Activated T-cell treated with anti-CD3 and anti-CD28 coated beads, Interleukin-2, amount 50 U/mL, for 4 hours (primary cell): ENCODE measurements around the gene TRMT10B. TPM values are rescaled to one million over a fixed set of nuclear protein-coding genes. Genes with fewer than 3 reads are reported as not detected.
"Not testable (repeated sequence)": the region's sequence is repeated elsewhere in the genome, so short reads cannot be mapped to it uniquely, and the experiment has no call there.

Experiments
- ATAC-seq, 2 donors: fragments of 200-7000 bp; cut with Tn5 transposase; one replicate each; pipeline ENCODE4 v1.10.0; 2021
- DNase-seq: peaks from one replicate; pipeline ENCODE4 v3.0.0-alpha.2; 2020
- H3K27me3 Mint-ChIP-seq: one replicate; pipeline ENCODE4 v1.8.0; 2021; ENCODE audit warnings: low read depth, mixed read lengths
- H3K36me3 Mint-ChIP-seq: one replicate; pipeline ENCODE4 v1.8.0; 2022; ENCODE audit warnings: mixed read lengths; ENCODE audit not compliant: insufficient read depth
- H3K4me1 Mint-ChIP-seq: one replicate; pipeline ENCODE4 v1.8.0; 2021; ENCODE audit warnings: low read depth, mixed read lengths
- H3K4me3 Mint-ChIP-seq: one replicate; pipeline ENCODE4 v1.8.0; 2021; ENCODE audit warnings: mild to moderate bottlenecking, moderate library complexity, mixed read lengths
- H3K9me3 Mint-ChIP-seq: one replicate; pipeline ENCODE4 v1.8.0; 2021; ENCODE audit warnings: mixed read lengths
- total RNA-seq, 3 donors: library from RNA; stranded (reverse); gene quantifications; one replicate each; pipeline ENCODE4 v1.2.1, GENCODE V29; 2021

TRMT10B gene
- total RNA-seq, 3 donors from 2014 or later: 8.5 to 9.7 (median 8.7) TPM

DNA sequence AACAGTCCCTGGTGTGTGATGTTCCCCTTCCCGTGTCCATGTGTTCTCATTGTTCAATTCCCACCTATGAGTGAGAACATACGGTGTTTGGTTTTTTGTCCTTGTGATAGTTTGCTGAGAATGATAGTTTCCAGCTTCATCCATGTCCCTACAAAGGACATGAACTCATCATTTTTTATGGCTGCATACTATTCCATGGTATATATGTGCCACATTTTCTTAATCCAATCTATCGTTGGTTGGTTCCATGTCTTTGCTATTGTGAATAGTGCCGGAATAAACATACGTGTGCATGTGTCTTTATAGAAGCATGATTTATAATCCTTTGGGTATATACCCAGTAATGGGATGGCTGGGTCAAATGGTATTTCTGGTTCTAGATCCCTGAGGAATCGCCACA lies 11.7 kb downstream of the TRMT10B start:
- not testable (repeated sequence) for ATAC-seq, H3K4me3 Mint-ChIP-seq, H3K9me3 Mint-ChIP-seq, DNase-seq, H3K27me3 Mint-ChIP-seq, H3K4me1 Mint-ChIP-seq
- H3K36me3 Mint-ChIP-seq: peaks cover 30% of the 10 kb centered on the region

DNA sequence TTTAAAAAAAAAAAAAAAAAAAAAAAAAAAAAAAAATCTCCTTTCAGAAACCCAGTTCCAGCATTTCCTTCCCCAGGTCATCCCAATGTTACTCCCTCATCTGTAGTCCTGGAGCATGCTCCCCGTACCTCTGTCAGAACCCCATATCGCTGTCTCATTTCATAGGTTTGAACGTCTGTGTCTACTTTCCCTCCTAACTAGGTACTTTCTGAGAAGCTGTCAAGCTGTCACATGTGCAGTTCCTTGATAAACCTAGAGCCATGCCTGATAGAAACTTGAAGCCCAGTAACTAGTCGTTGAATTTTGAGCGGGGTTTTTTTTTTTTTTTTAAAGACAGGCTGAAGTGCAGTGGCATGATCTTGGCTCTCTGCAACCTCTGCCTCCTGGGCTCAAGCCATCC lies 15.7 kb downstream of the TRMT10B start:
- Mint-ChIP-seq H3K27me3 (no peaks in the 10 kb centered on the region), H3K9me3 (no peaks in the 10 kb centered on the region), H3K36me3 (peaks cover 21% of the 10 kb centered on the region), H3K4me3 (no peak overlapping the region), H3K4me1 (peaks cover 6% of the 10 kb centered on the region)
- no peak for DNase-seq
- no peak for ATAC-seq

- Mint-ChIP-seq H3K4me1 (peaks cover 6% of the 10 kb centered on the region), H3K9me3 (no peaks in the 10 kb centered on the region), H3K36me3 (peaks cover 19% of the 10 kb centered on the region), H3K4me3 (no peak overlapping the region), H3K27me3 (no peaks in the 10 kb centered on the region)
- DNase-seq (no peak), ATAC-seq (no peak)
These were observed 16.4 kb downstream of the TRMT10B start for GRCh38 chr9:37769995-37770394.

GRCh38 chr9:37775216-37775919 lies 21.8 kb downstream of the TRMT10B start:
- Mint-ChIP-seq H3K36me3 (peaks cover 16% of the 10 kb centered on the region), H3K4me3 (no peak overlapping the region), H3K9me3 (no peaks in the 10 kb centered on the region), H3K27me3 (no peaks in the 10 kb centered on the region), H3K4me1 (no peaks in the 10 kb centered on the region)
- ATAC-seq: no peak
- DNase-seq: no peak

DNA sequence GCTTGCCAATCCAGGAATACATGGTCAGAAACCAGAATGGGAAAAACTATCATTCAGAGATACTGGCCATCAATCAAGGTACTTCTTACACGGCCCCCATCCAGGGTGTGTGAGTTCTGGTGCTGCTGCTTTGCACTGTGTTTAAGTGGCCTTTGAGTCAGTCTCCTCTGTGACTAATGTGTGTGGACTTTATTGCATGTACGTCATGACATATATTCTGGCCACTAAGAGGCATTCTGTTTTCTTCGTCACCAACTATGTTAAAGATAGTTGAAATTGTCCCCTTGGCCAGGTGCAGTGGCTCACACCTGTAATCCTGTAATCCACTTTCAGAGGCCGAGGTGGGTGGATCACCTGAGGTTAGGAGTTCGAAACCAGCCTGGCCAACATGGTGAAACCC lies 22.7 kb downstream of the TRMT10B start:
- H3K9me3 Mint-ChIP-seq: no peaks in the 10 kb centered on the region
- no peaks in the 10 kb centered on the region for H3K27me3 Mint-ChIP-seq
- H3K36me3 Mint-ChIP-seq: peaks cover 23% of the 10 kb centered on the region
- DNase-seq (no peak), ATAC-seq (no peak)
- no peak overlapping the region for H3K4me3 Mint-ChIP-seq
- peaks cover under 1% of the 10 kb centered on the region for H3K4me1 Mint-ChIP-seq

DNA sequence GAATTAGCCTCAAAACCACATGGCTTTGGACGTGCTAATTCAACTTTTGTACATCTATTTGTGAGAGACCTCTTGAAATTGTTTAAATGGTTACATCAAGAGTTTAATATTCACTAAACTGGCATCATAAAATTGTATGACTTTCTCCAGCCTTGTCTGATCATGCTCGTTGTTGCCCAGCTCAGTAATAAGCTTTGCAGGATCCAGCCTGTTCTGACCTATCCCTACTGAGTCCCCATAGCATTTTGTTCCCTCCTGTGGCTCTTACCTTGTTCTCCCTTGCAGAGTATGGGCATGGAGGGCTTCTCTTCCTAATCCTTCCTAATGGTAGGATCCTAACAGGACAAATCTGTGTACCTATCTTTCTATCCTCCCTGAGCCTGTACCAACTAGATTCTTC lies 24.9 kb downstream of the TRMT10B start:
- Mint-ChIP-seq H3K36me3 (peaks cover 41% of the 10 kb centered on the region), H3K27me3 (no peaks in the 10 kb centered on the region), H3K4me3 (no peak overlapping the region), H3K9me3 (no peaks in the 10 kb centered on the region), H3K4me1 (peaks cover 19% of the 10 kb centered on the region)
- DNase-seq (no peak), ATAC-seq (no peak)

DNA sequence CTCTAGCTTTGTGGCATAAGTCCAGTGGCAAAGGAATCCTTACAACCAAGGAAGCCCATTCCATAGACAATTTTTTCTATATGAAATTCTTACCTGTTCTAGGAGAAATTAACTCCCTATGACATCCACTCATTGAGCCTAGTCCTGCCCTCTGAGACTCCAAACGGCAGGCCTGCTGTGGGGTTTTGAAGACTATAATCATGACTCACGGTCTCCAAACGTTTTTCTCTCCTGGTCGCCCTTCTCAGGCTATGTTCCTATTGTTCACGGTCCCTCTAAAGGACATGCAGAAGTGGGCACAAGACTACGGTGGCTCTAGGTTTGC lies 30.6 kb downstream of the TRMT10B start:
- Mint-ChIP-seq H3K4me1 (peaks cover 33% of the 10 kb centered on the region), H3K27me3 (no peaks in the 10 kb centered on the region), H3K4me3 (peak overlapping the region; percentile 99), H3K9me3 (no peaks in the 10 kb centered on the region), H3K36me3 (peaks cover 31% of the 10 kb centered on the region)
- DNase-seq (no peak), ATAC-seq (peak; percentile 25 to 26)

GRCh38 chr9:37784616-37785483 lies 31.2 kb downstream of the TRMT10B start, which contains the start of gene EXOSC3:
EXOSC3 (minus strand) TSS chr9:37785064; CDS start chr9:37785044, 20 bp downstream.
- DNase-seq: peak; percentile 74
- no peaks in the 10 kb centered on the region for H3K27me3 Mint-ChIP-seq
- peaks cover 33% of the 10 kb centered on the region for H3K4me1 Mint-ChIP-seq
- no peaks in the 10 kb centered on the region for H3K9me3 Mint-ChIP-seq
- ATAC-seq: peak; percentile 91 to 93
- H3K4me3 Mint-ChIP-seq: peak within 1 kb of the TSS; percentile 99
- H3K36me3 Mint-ChIP-seq: peaks cover 31% of the 10 kb centered on the region

- ATAC-seq: no peak
- Mint-ChIP-seq H3K4me1 (peaks cover 26% of the 10 kb centered on the region), H3K36me3 (peaks cover 16% of the 10 kb centered on the region), H3K4me3 (no peak overlapping the region), H3K27me3 (no peaks in the 10 kb centered on the region), H3K9me3 (no peaks in the 10 kb centered on the region)
- no peak for DNase-seq
These were observed 33.5 kb downstream of the TRMT10B start for GRCh38 chr9:37787059-37787458.

- Mint-ChIP-seq H3K27me3 (no peaks in the 10 kb centered on the region), H3K9me3 (no peaks in the 10 kb centered on the region), H3K4me3 (no peak overlapping the region), H3K4me1 (peaks cover 15% of the 10 kb centered on the region), H3K36me3 (peaks cover 6% of the 10 kb centered on the region)
- ATAC-seq (no peak), DNase-seq (no peak)
These were observed 34.7 kb downstream of the TRMT10B start for GRCh38 chr9:37788332-37788731.

- H3K36me3 Mint-ChIP-seq: no peaks in the 10 kb centered on the region
- no peaks in the 10 kb centered on the region for H3K27me3 Mint-ChIP-seq
- no peaks in the 10 kb centered on the region for H3K9me3 Mint-ChIP-seq
- H3K4me1 Mint-ChIP-seq: peaks cover 6% of the 10 kb centered on the region
- ATAC-seq (no peak), DNase-seq (no peak)
- H3K4me3 Mint-ChIP-seq: no peak overlapping the region
These were observed 36.5 kb downstream of the TRMT10B start for GRCh38 chr9:37790096-37790495.

GRCh38 chr9:37792122-37792521 lies 38.5 kb downstream of the TRMT10B start:
- H3K27me3 Mint-ChIP-seq: no peaks in the 10 kb centered on the region
- H3K4me3 Mint-ChIP-seq: no peak overlapping the region
- DNase-seq (no peak), ATAC-seq (no peak)
- H3K9me3 Mint-ChIP-seq: no peaks in the 10 kb centered on the region
- H3K36me3 Mint-ChIP-seq: no peaks in the 10 kb centered on the region
- H3K4me1 Mint-ChIP-seq: no peaks in the 10 kb centered on the region

DNA sequence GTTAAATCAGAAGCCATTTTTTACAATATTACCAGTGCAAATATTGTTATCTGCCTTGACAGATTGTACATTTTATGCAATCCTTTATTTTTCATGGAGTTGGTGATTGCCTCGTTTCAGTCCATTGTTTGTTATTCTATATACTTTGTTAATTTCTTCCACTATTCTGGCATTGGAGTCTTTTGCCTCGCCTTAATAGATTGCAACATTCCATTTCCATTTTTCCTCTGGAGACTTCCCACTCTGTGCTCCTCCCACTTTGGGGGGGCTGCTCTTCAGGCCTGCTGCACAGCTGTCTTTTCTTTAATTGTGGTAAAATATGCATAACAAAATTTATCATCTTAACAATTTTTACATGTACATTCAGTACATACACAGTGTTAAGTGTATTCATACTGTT lies 42.6 kb downstream of the TRMT10B start:
- Mint-ChIP-seq H3K4me3 (no peak overlapping the region), H3K9me3 (no peaks in the 10 kb centered on the region), H3K27me3 (no peaks in the 10 kb centered on the region), H3K36me3 (peaks cover 1% of the 10 kb centered on the region), H3K4me1 (peaks cover 14% of the 10 kb centered on the region)
- ATAC-seq (no peak), DNase-seq (no peak)

DNA sequence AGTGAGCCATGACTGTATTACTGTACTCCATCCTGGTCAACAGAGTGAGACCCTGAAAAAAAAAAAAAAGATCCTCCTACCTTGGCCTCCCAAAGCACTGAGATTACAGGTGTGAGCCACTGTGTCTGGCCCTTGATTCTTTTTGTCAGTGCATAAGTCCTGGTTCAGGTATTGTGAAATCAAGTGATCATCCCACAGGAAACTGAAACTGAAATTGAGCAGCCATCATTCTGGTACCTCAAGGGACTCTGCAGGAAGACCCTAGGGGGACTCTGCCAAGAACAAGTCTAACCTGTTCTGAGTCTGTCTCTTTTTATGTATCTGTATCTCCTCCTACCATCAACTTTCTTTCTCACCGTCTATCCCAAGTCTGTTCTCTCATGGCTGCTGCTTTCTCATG lies 45.1 kb downstream of the TRMT10B start:
- Mint-ChIP-seq H3K9me3 (no peaks in the 10 kb centered on the region), H3K27me3 (no peaks in the 10 kb centered on the region), H3K4me3 (peak overlapping the region; percentile 26), H3K36me3 (peaks cover 3% of the 10 kb centered on the region), H3K4me1 (peaks cover 32% of the 10 kb centered on the region)
- no peak for ATAC-seq
- no peak for DNase-seq
